Stomach (tissue), 9 donors: ENCODE results near the gene AFP. TPM values are rescaled to one million over a fixed set of nuclear protein-coding genes. Genes with fewer than 3 reads are reported as not detected.

Source experiments
- DNase-seq, 2 donors: peaks; one replicate each; pipeline versions ENCODE4 v3.0.0 to v3.0.0-alpha.2; 2013 to 2019
- H3K27ac ChIP-seq, 5 donors: fragments of 200-600 bp in 4 of 5; sonication (generic) in 4 of 5; one replicate each; pipeline ENCODE4 v1.5.1; 2013 to 2019; ENCODE audit warnings: mild to moderate bottlenecking in 1 of 5, moderate library complexity in 1 of 5
- H3K27me3 ChIP-seq, 3 donors: fragments of 200-600 bp; sonication (generic); one replicate each; pipeline ENCODE4 v1.5.1; 2017 to 2019; ENCODE audit warnings: mixed run types in 1 of 3
- H3K36me3 ChIP-seq, 4 donors: fragments of 200-600 bp; sonication (generic); 1 replicate in 3 of 4; 2 replicates in 1 of 4; pipeline ENCODE4 v1.5.1; 2016 to 2019
- H3K4me1 ChIP-seq, 4 donors: fragments of 200-600 bp; sonication (generic); one replicate each; pipeline ENCODE4 v1.5.1; 2016 to 2019
- H3K4me3 ChIP-seq, 4 donors: fragments of 200-600 bp; sonication (generic) in 3 of 4; one replicate each; pipeline ENCODE4 v1.5.1; 2016 to 2019; ENCODE audit warnings: mild to moderate bottlenecking in 1 of 4
- H3K9me3 ChIP-seq, 4 donors: fragments of 200-600 bp; sonication (generic); one replicate each; pipeline ENCODE4 v1.5.1; 2016 to 2019
- CTCF ChIP-seq, 7 experiments: fragments of 450-650 bp in 4 of 7; fragments of 200-600 bp in 3 of 7; sonication (generic) in 3 of 7; IDR thresholded peaks; one replicate each; pipeline ENCODE4 v1.5.1; 2016 to 2019; ENCODE audit warnings: antibody characterized with exemption in 7 of 7, control low read depth in 2 of 7, mild to moderate bottlenecking in 1 of 7
- EP300 ChIP-seq: sonication (generic); formaldehyde crosslinking; IDR thresholded peaks from one replicate; pipeline ENCODE4 v1.6.1; 2017; ENCODE audit warnings: antibody characterized with exemption
- POLR2A ChIP-seq, 4 donors: fragments of 450-650 bp; IDR thresholded peaks; one replicate each; pipeline ENCODE4 v1.6.1; 2016; ENCODE audit warnings: antibody characterized with exemption in 4 of 4, control low read depth in 2 of 4, mild to moderate bottlenecking in 1 of 4, moderate library complexity in 1 of 4
- POLR2AphosphoS5 ChIP-seq, 3 donors: sonication (generic); formaldehyde crosslinking; IDR thresholded peaks; one replicate each; pipeline ENCODE4 v1.6.1; 2016; ENCODE audit warnings: antibody characterized with exemption in 3 of 3
- WGBS, 5 donors: extraction: QIAGEN DNeasy Blood & Tissue Kit in 3 of 5; methylation state at CpG; one replicate each; pipeline versions ENCODE4 v1.1.5 to v1.1.7; 2013 to 2018; 5-methylcytosine and 5-hydroxymethylcytosine counted together
- intact Hi-C: fragments of 100-400 bp; cut with DNase I; formaldehyde crosslinking; loops from one replicate; pipeline ENCODE4 v1.15.1; 2023; ENCODE audit warnings: low total_unique reads
- polyA plus RNA-seq, 3 donors: library from polyadenylated mRNA; stranded (reverse); fragments of 200-250 nt; gene quantifications; one replicate each; pipeline ENCODE4 v1.2.3, GENCODE V29; 2013
- total RNA-seq, 5 donors: library from RNA; depleted of rRNA; stranded (reverse); fragments of >200 nt; gene quantifications; one replicate each; pipeline versions ENCODE4 v1.1.0 to v1.2.3, GENCODE V29; 2014 to 2016
- donor health status: healthy with polysubstance abuse.
- donor health status: Bipolar disorder and iron deficiency.
- donor health status: healthy.

The AFP gene
- total and polyA plus RNA-seq, 8 donors = 2.6 TPM; not detected in 7

DNA sequence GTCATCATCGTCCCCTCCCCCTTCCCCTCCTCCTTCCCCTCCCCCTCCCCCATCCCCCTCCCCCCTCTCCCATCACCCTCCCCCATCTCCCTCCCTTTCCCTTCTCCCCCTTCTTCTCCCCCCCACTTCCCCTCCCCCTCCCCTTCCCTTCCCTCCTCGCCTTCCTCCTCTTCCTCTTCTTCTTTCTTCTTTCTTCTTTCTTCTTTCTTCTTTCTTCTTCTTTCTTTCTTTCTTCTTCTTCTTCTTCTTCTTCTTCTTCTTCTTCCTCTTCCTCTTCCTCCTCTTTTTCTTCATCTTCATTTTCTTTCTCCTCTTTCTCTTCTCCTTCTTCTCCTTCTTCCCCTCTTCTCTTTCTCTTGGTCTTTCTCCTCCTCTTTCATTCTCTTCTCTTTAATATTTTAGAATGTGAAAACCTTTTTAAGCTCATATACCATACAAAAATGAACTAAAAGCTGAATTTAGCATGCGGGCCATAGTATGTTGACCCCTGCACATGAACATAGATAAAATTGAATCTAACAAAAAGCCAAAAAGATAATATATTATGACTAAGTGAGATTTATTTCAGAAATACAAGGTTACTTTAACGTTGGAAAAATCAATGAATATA lies 25.0 kb downstream of the AFP start:
- Histone ChIP-seq H3K4me3 (no peak overlapping the region), H3K9me3 (no peaks in the 10 kb centered on the region), H3K4me1 (no peaks in the 10 kb centered on the region), H3K27me3 (no peaks in the 10 kb centered on the region), H3K27ac (no peak overlapping the region), H3K36me3 (no peaks in the 10 kb centered on the region)
- no peak for TF ChIP-seq EP300
- TF ChIP-seq CTCF (IDR thresholded peaks at IDR 0.05) = no peak
- TF ChIP-seq POLR2A (IDR thresholded peaks at IDR 0.05) = no peak
- TF ChIP-seq POLR2AphosphoS5 (IDR thresholded peaks at IDR 0.05) = no peak
- intact Hi-C loops = no loop called here
- DNase-seq = no peak
- WGBS, 5 donors = 81 to 86% (median 83%) methylated on average over 4 of the region's 4 CpGs

DNA sequence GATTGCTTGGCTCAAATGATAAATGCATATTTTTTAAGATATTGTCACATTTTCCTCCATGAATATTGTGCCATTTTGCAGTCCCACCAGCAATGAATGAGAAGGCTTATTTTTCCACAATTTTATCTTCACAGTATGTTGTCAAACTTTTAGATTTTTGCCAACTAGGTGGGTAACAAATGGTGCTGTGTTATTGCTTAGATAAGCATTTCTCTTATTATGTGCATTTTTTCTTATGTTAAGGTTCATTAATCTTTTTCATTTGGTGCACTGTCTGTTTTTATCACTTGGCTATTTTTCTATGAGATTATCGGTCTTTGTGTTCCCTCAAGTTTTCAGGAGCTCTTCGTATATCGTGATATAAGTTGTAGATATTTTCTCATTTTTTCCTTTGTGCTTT lies 32.1 kb downstream of the AFP start:
- TF ChIP-seq POLR2AphosphoS5 (IDR thresholded peaks at IDR 0.05) = no peak
- no peak for TF ChIP-seq EP300
- no peak for TF ChIP-seq POLR2A (IDR thresholded peaks at IDR 0.05)
- TF ChIP-seq CTCF (IDR thresholded peaks at IDR 0.05) = no peak
- no peaks in the 10 kb centered on the region for H3K36me3 ChIP-seq
- DNase-seq = no peak
- peaks cover 0 to 11% (median 4%) of the 10 kb centered on the region in 4 donors for H3K9me3 ChIP-seq
- no peaks in the 10 kb centered on the region for H3K27me3 ChIP-seq
- no peak overlapping the region for H3K4me3 ChIP-seq
- H3K4me1 ChIP-seq = no peaks in the 10 kb centered on the region
- 94 to 97% (median 96%) methylated on average over 3 of the region's 3 CpGs for WGBS, 5 donors
- intact Hi-C loops = no loop called here
- no peak overlapping the region for H3K27ac ChIP-seq

DNA sequence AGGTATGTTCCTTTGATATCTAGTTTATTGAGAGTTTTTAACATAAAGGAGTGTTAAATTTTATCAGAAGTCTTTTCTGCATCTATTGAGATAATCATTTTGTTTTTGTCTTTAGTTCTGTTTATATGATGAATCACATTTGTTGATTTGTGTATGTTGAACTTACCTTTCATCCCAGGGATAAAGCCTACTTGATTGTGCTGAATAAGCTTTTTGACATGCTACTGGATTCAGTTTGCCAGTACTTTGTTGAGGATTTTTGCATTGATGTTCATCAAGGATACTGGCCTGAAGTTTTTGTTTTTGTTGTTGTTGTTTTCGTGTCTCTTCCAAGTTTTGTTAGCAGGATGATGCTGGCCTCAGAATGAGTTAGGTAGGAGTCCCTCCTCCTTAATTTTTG lies 34.7 kb downstream of the AFP start:
- H3K27me3 ChIP-seq = no peaks in the 10 kb centered on the region
- 83 to 93% (median 87%) methylated on average over 1 of the region's 1 CpG for WGBS, 5 donors

GRCh38 chr4:73477176-73477575 lies 41.2 kb downstream of the AFP start:
- Histone ChIP-seq H3K36me3 (no peaks in the 10 kb centered on the region), H3K9me3 (peaks cover 0 to 22% (median 12%) of the 10 kb centered on the region in 4 donors), H3K4me1 (no peaks in the 10 kb centered on the region), H3K27ac (no peak overlapping the region), H3K27me3 (no peaks in the 10 kb centered on the region), H3K4me3 (no peak overlapping the region)
- TF ChIP-seq EP300 = no peak
- TF ChIP-seq CTCF (IDR thresholded peaks at IDR 0.05) = no peak
- no peak for TF ChIP-seq POLR2AphosphoS5 (IDR thresholded peaks at IDR 0.05)
- TF ChIP-seq POLR2A (IDR thresholded peaks at IDR 0.05) = no peak
- intact Hi-C loops = no loop called here
- DNase-seq = no peak
- WGBS, 5 donors = 41 to 85% (median 83%) methylated on average over 4 to 11 of the region's 11 CpGs

More for the DNA sequence above, 34.7 kb downstream of the AFP start:
- H3K4me1 ChIP-seq = no peaks in the 10 kb centered on the region
- H3K27ac ChIP-seq = no peak overlapping the region
- intact Hi-C loops = no loop called here
- TF ChIP-seq POLR2AphosphoS5 (IDR thresholded peaks at IDR 0.05) = no peak
- no peak for DNase-seq
- H3K4me3 ChIP-seq = no peak overlapping the region
- H3K36me3 ChIP-seq = no peaks in the 10 kb centered on the region
- peaks cover 0 to 22% (median 13%) of the 10 kb centered on the region in 4 donors for H3K9me3 ChIP-seq

DNA sequence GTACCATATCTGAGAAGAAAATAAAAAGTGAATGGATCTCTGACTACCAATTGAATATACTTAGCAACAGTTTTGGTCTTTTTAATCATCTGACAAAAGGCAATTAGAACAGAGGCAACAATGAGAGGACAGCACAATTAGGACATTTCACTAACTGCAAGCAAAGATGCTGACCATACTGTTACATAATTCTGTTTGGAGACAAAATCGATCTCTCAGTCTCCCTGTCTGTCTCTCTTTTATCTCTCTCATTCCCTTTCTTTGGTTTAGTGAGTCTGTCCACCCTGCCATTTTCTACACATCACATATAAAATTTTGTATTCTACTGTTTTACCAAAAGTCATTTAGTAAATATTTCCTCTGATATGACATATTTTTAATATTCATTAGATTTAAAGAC lies 43.3 kb downstream of the AFP start:
- Histone ChIP-seq H3K4me1 (no peaks in the 10 kb centered on the region), H3K27me3 (no peaks in the 10 kb centered on the region), H3K36me3 (no peaks in the 10 kb centered on the region), H3K27ac (no peak overlapping the region), H3K4me3 (no peak overlapping the region), H3K9me3 (peaks cover 0 to 11% (median 7%) of the 10 kb centered on the region in 4 donors)
- no peak for DNase-seq
- intact Hi-C loops = no loop called here
- no peak for TF ChIP-seq EP300
- WGBS, 5 donors = 76 to 89% (median 81%) methylated on average over 1 of the region's 1 CpG
